GM18498 (cell line): Measurements from ENCODE around the gene DCUN1D2.
"Not testable (repeated sequence)": the region's sequence is repeated elsewhere in the genome, so short reads cannot be mapped to it uniquely, and the experiment has no call there.

Experiments used
- ATAC-seq: cut with Tn5 transposase; IDR thresholded peaks from one replicate; pipeline ENCODE4 v1.9.1; 2021; ENCODE audit warnings: mild to moderate bottlenecking, moderate library complexity; ENCODE audit not compliant: unreplicated experiment

Gene DCUN1D2

DNA sequence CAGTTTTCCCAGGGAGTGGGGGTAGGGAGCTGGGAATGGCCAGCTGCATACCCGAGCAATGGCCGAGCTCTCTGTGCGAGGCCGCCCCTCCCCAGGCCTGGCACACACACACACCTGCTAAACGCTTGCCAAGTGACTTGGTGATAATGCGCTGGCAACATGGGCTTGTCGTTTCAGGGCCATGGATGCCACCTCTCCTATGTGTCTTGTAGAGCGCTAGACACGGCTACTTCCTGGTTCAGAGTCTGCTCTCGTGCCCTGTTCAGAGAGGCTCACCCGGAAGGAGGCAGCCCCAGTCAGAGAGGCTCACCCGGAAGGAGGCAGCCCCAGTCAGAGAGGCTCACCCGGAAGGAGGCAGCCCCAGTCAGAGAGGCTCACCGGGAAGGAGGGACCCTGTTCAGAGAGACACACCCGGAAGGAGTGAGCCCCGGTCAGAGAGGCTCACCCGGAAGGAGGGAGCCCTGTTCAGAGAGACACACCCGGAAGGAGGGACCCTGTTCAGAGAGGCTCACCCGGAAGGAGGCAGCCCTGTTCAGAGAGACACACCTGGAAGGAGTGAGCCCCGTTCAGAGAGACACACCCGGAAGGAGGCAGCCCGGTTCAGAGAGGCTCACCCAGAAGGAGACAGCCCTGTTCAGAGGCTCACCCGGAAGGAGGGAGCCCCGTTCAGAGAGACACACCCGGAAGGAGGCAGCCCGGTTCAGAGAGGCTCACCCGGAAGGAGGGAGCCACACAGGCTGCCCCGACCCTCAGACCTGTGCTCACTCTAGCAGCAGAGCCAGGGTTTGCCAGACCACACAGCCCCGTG is 41.4 kb downstream of the DCUN1D2 start:
- peak; percentile 47 for ATAC-seq

DNA sequence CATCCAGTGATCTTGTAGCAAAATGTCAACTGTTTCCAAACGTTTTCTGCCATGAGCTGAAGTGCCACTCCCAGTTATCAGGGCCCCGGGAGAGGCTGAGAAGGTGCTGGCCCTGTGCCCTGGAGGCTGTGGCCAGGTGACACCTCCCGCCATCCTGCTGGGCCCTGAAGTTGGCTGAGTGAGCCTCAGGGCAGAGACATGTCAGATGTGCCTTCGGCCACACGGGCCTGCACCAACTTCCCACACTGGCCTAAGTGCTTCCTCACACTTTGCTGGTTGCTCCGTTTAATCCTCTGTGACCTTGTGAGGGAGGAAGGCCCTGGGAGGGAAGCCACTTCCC is 42.0 kb downstream of the DCUN1D2 start:
- no peak for ATAC-seq

DNA sequence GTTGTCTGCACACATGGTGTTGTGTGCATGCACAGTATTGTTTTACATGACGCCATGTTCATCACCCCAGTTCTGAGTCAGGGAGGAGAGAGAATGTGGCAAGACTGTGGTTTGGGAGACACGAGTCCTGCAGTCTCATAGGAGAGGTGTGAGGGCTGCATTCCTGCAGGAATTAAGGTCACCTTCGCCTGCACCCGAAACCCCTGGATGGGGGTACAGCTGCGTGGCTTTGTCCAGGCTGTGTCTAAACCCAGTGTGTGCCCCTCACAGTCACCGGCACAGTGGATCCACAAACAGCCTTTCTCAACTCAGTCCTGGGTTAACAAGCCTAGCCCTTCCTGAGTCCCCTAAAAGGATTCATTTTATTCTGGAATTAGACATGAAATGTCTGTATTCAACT is 42.9 kb downstream of the DCUN1D2 start:
- no peak for ATAC-seq

DNA sequence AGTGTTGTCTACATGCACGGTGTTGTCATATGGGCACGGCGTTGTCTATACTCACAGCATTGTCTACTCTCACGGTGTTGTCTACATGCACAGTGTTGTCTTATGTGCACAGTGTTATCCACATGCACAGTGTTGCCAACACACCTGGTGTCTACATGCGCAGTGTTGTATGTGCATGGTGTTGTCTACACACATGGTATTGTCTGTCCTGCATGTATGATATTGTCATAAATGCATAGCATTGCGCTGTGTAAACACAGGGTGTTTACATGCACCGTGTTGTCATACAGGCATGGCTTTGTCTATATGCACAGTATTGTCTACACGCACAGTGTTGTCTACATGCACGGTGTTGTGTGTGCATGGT is 44.0 kb downstream of the DCUN1D2 start:
- ATAC-seq, result no peak

DNA sequence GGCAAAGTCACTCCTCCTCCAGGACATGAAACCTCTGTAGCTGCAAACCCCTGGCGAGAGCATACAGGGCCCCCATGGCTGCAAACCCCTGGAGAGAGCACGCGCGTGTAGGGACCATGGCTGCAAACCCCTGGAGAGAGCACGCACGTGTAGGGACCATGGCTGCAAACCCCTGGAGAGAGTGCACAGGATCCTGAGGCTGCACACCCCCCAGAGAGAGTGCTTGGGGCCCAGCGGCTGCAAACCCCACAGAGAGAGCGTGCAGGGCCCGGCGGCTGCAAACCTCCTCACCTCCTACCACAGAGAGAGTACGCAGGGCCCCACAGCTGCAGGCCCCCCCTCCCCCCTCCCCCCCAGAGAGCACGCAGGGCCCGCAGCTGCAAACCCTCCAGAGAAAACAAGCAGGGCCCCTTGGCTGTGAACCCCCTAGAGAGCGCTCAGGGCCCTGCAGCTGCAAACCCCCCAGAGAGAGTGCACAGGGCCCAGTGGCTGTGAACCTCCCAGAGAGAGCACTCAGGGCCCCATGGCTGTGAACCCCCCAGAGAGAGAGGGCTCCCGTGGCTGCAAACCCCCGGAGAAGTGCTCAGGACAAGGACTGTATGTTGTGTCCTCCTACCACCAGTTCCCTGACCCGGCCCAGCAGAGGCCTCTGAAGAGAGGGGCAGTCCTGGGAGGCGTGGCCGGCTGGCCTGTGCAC is 44.6 kb downstream of the DCUN1D2 start:
- ATAC-seq, result no peak

DNA sequence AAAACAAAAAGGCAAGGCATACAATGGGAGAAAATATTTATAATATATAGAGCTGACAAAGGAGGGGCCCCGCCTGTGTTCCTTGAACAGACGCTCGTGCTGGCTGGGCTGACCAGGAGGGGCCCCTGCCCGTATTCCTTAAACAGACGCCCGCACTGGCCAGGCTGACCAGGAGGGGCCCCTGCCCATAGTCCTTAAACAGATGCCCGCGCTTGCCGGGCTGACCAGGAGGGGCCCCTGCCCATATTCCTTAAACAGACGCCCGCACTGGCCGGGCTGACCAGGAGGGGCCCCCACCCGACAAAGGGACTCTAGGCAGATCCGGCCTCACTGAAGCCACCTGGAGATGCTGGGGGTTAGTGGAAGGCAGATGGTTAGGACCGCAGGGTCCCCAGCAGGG is 46.5 kb downstream of the DCUN1D2 start:
- ATAC-seq, result no peak

DNA sequence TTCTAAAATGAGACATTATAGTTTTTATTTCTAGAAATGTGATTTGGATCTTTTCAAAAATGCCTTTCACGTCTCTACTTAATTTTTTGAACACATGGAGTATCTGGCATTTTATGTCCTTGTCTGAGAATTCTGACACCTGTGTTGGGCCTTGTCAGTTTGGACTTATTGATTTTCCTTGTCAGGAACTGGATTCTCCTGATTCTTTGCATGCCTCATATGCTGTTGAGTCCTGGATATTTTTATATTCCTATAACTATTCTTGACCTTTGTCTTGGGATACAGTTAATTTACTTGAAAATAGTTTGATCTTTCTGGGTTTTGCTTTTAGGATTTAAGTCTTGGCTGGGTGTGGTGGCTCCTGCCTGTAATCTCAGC is 47.5 kb downstream of the DCUN1D2 start:
- no peak for ATAC-seq

DNA sequence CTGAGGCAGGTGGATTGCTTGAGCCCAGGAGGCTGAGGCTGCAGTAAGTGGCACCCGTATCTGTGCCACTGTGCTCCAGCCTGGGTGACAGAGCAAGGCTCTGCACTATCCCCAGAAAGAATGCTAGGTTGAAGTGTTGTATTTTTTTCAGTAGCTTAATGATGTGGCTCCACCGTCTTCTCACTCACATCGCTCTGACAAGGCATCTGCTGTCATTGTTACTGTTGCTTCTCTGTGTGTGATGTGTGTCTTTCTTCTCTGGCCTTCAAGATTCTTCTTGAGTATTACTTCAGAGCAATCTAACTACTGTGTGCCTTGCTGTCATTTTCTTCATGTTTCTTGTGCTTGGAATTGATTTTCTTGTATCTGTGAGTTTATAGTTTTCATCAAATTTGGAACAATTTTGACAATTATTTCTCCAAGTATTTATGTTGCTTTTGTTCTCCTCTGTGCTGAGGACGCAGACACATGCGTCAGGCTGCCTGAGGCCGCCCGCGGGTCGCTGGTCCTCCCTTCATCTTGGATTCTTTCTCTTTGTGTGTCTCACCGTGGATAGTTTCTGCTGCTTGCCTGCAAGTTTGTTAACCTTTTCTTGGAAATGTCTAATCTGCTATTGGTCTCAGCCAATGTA is 48.0 kb downstream of the DCUN1D2 start:
- no peak for ATAC-seq

DNA sequence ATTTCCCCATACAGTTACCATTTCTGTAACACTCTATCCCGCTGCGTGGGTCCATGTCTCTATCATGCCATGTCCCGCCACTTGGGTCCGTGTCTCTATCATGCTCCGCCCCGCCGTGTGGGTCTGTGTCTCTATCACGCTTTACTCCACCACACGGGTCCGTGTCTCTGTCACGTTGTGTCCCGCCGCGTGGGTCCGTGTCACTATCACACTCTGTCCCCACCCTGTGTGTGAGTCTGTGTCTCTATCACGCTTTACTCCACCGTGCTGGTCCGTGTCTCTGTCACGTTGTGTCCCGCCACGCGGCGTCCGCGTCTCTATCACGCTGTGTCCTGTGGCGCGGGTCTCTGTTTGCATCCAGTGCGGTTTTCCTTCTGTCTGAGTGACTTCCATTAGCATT is 48.9 kb downstream of the DCUN1D2 start:
- no peak for ATAC-seq

DNA sequence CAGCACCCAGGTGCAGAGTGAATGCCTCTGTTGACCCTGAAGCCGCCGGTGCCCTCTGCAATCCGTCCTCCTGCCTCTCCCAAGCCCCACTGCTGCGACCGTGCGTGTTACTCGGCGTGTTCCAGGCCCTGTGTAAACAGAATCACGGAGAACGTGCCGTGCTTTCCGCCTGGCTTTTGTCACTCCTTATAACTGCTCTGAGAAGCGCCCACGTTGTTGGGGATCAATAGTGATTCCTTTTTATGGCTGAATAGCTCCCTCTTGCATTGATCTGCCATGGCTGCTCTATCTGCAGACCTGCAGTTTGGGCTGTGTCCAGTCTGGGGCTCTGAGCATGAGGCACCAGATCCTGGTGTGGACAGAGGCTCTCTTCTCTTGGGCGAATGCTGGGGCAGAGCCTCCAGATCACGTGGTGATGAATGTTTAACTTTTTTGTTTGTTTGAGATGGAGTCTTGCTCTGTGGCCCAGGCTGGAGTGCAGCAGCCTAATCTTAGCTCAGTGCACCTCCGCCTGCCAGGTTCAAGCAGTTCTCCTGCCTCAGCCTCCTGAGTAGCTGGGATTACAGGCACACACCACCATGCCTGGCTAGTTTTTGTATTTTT is 53.0 kb downstream of the DCUN1D2 start:
- ATAC-seq, result no peak

DNA sequence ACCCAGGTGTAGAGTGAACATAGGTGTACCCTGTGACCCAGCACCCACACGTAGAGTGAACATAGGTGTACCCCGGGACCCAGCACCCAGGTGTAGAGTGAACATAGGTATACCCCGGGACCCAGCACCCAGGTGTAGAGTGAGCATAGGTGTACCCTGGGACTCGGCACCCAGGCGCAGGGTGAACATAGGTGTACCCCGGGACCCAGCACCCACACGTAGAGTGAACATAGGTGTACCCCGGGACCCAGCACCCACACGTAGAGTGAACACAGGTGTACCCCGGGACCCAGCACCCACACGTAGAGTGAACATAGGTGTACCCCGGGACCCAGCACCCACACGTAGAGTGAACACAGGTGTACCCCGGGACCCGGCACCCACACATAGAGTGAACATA is 53.6 kb downstream of the DCUN1D2 start:
- ATAC-seq, result not testable (repeated sequence)

DNA sequence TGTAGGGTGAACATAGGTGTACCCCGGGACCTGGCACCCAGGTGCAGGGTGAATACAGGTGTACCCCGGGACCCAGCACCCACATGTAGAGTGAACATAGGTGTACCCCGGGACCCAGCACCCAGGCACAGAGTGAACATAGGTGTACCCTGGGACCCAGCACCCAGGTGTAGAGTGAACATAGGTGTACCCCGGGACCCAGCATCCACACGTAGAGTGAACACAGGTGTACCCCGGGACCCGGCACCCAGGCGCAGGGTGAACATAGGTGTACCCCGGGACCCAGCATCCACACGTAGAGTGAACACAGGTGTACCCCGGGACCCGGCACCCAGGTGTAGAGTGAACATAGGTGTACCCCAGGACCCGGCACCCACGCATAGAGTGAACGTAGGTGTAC is 54.6 kb downstream of the DCUN1D2 start:
- ATAC-seq, result not testable (repeated sequence)

DNA sequence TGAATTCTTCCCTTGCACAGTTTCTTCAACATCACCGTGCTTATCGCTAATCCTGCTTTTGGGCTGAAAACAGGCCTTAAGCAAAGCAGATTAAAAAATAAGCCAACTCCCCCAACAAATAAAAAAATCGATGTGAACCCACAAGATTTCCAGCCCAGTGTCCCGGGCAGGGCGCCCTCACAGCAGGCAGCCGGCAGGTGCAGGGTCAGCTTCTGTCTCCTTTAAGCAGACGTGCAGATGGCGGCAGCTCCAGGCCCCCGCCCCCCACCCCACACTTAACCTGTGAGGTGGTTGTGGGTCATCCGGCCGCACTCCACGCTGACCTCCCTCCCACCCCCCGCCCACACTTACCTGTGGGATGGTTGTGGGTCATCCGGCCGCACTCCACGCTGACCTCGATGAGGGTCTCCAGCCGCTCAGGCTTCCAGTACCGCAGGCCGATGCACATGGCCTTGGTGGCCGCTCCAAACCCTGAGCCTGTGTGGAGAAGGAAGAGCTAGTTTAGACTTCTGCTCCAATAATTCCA is 57.1 kb downstream of the DCUN1D2 start:
- ATAC-seq, result no peak

DNA sequence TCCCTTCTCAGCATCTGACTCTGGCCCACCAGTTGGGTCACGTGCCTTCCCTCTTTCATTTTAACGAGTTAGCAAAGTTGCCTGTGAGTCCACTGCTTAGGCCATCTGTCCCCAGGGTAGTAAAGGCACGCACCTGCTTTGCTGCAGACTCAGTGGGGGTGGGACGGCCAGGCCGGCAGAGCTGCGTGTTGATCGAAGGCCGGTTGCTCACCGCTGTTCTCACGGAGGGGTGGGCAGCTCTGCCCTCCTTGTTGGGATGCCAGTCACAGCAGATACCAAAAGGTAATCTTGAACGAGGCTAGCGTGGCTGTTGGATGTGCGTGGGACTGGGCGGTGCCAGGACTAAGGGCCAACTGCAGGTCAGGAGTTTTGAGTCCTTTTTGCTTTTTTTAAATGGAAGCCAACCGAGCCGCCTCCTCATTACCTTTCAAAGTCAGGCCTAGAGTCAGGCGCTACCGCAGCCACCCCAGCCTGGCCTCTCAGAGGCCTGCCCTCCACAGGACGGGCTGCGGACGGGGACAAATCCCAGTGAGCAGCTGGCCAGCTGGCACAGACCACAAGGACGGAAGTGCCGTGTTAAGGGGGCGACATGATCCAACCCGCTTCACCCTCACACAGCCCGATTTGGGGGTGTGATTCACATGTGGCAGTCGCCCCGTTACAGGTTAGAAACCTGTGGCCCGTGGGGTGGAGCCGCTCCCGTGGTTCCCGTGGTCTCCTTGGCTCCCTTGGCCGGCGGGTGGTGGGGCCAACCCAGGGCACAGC is 57.8 kb downstream of the DCUN1D2 start:
- ATAC-seq, result no peak

DNA sequence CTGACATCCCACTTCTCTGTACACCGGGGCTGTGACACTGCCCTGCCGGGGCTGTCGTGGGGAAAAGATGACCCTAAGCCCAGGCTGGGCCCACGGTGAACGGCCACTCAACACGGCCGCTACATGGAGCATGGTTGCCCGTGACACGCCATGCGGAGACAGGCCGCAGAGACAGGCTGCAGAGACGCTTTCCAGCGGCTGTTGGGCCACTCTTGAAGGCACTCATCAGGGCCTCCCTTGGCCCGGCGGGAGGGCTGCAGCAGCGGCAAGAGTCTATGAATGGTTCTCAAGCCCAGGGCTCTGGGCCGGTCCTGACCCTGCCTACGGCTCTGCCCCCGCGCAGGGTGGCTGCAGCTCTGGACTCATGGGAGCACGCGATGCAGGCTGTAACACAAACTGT is 59.3 kb downstream of the DCUN1D2 start:
- no peak for ATAC-seq

DNA sequence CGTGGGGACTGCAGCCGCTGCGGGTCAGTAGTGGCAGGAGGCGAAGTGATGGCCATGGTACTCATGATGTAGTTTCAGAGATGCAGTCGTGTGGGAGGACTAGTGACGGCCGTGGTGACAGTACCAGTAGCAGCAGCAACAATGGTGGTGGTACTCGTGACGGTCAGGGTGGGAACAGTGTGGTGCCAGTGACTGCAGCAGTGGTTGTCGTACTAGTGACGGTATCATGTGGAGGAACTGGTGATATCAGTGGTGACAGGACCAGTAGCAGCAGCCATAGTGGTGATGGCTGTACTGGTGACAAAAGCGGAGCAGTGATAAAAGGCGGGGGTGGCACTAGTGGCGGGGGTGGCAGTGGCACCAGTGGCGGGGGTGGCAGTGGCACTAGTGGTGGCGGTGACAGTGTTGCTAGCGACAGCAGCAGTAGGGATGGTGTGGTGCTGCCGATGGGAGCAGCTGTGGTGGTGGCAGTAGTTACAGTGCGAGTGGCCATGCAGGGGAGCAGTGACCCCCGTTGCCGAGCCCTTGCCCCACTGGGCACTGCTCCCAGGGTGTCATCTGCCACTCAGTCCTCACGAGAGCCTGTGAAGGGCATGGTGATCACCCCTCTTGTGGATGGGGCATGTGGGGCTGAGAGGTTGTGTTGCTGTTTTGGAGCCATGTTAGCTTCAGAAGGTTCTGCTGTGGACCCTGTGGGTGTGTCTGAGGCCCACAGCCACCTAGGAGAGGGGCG is 60.0 kb downstream of the DCUN1D2 start:
- no peak for ATAC-seq

DNA sequence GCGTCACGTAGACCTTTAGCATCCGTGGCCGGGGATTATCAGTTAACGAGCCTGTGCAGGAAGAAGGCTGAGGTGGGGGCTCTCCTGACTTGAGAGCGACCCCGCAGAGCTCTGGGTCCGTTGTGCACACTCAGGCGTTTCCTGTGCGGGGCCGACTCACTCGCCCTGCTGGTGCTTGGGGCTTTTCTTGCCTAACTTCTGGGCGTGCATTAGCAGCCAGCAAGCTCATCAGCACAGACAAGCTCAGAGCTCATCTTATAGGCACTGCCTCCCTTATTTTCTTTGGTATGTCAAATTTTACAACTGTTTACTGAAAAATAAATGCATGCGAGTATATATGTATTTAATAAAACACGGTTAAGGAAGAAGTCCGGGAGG is 60.9 kb downstream of the DCUN1D2 start:
- ATAC-seq, result no peak

DNA sequence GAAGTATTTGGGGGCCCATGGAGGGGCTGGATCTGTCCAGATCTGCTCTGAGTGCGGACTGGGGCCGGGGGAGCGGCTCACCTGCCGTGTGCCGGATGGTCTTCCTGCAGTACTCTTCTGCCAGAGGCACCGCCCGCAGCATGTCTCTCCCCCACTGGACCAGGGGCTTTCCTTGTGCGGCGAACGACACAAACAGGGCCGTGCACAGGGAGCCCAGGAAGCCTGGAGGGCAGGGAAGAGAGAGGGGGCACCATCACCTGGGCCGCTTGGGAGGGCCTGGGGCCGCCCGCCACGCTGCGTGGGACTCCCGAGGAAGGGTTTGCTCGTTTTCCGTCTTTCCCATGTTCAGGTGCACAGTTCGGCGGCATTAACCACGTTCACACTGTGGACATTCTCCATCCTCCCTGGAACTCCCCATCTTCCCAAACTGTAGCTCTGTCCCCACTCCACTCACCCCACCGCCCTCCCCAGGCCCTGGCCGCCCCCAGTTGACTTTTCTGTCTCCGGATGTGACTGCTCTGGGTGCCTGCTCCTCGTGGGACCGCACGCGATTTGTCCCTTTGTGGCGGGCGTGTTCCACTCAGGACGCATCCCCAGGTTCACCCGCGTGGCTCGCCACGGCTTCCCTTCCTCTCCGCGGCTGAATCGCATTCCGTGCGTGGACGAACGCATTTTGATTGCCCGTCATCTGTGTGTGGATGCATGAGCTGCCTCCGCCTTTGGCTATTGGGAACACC is 61.5 kb downstream of the DCUN1D2 start:
- ATAC-seq, result no peak

DNA sequence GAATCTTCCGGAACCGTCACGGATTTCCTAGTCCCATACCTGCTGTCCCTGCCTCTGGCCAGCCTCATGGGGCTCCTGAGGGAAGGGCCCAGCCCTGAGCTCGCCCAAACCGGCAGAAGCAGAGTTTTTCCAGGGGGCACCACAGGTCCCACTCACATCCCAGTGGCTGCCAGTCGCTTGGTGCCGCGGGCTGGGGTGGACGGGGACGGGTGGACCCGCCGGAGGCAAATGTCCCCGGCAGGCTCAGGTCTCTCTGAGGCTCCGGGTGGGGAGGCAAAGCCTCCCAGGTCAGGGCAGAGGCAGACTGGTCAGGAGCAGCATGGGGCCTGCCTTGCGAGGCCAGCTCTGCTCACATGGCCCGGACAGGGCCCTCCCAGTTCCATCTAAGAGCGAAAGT is 62.0 kb downstream of the DCUN1D2 start:
- ATAC-seq, result no peak
